Measurements from ENCODE around the gene ZMYM3. TPM values are rescaled to one million over a fixed set of nuclear protein-coding genes. Genes with fewer than 3 reads are reported as not detected.

Gene ZMYM3
- total RNA-seq, 1 experiment from 2014 or later, result 42.9 TPM

GRCh38 chrX:71214152-71214551, 39.8 kb downstream of the ZMYM3 start:
- TF ChIP-seq, protein P1, sequence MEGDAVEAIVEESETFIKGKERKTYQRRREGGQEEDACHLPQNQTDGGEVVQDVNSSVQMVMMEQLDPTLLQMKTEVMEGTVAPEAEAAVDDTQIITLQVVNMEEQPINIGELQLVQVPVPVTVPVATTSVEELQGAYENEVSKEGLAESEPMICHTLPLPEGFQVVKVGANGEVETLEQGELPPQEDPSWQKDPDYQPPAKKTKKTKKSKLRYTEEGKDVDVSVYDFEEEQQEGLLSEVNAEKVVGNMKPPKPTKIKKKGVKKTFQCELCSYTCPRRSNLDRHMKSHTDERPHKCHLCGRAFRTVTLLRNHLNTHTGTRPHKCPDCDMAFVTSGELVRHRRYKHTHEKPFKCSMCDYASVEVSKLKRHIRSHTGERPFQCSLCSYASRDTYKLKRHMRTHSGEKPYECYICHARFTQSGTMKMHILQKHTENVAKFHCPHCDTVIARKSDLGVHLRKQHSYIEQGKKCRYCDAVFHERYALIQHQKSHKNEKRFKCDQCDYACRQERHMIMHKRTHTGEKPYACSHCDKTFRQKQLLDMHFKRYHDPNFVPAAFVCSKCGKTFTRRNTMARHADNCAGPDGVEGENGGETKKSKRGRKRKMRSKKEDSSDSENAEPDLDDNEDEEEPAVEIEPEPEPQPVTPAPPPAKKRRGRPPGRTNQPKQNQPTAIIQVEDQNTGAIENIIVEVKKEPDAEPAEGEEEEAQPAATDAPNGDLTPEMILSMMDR (IDR thresholded peaks at IDR 0.05; ENCODE audit: unreplicated experiment), result no peak
- H3K27me3 Mint-ChIP-seq (ENCODE audit: unreplicated experiment), result no peaks in the 10 kb centered on the region
- H3K36me3 Mint-ChIP-seq (ENCODE audit: insufficient read depth, unreplicated experiment), result peaks cover 38% of the 10 kb centered on the region
- no TSS peak for BruUV-seq (replicated peaks)
- peak overlapping the region; percentile 75 for H3K4me3 Mint-ChIP-seq (ENCODE audit: low read depth, unreplicated experiment)
- no peaks in the 10 kb centered on the region for H3K9me3 Mint-ChIP-seq (ENCODE audit: low read depth, unreplicated experiment)
- H3K4me1 Mint-ChIP-seq (ENCODE audit: low read depth, unreplicated experiment), result peaks cover 56% of the 10 kb centered on the region
- CTCF ChIA-PET, result interaction anchor here (0.6 to 1.5 kb wide), 3 partner anchors 12 to 32 kb away, joined by 4 to 12 read pairs (median 8); no protein-coding TSS in a partner anchor
- intact Hi-C loops (cut with micrococcal nuclease; ENCODE audit: unreplicated experiment), result loop anchor here (2.0 to 10.0 kb wide), 3 partner anchors 29 to 151 kb away; partner anchors contain the start of gene TAF1
- H3K27ac Mint-ChIP-seq (ENCODE audit: unreplicated experiment), result no peak overlapping the region
- DNase-seq, result no peak

GRCh38 chrX:71212536-71212935, 41.4 kb downstream of the ZMYM3 start:
- peak overlapping the region; percentile 84 for H3K27ac Mint-ChIP-seq (ENCODE audit: unreplicated experiment)
- intact Hi-C loops (cut with micrococcal nuclease; ENCODE audit: unreplicated experiment), result loop anchor here (10.0 kb wide), 1 partner anchor 152 kb away; the partner anchor contains the start of gene TAF1
- H3K36me3 Mint-ChIP-seq (ENCODE audit: insufficient read depth, unreplicated experiment), result peaks cover 31% of the 10 kb centered on the region
- H3K4me1 Mint-ChIP-seq (ENCODE audit: low read depth, unreplicated experiment), result peaks cover 51% of the 10 kb centered on the region
- TF ChIP-seq, protein P1 (IDR thresholded peaks at IDR 0.05; ENCODE audit: unreplicated experiment), result no peak
- no TSS peak for BruUV-seq (replicated peaks)
- peak overlapping the region; percentile 63 for H3K4me3 Mint-ChIP-seq (ENCODE audit: low read depth, unreplicated experiment)
- no peaks in the 10 kb centered on the region for H3K9me3 Mint-ChIP-seq (ENCODE audit: low read depth, unreplicated experiment)
- H3K27me3 Mint-ChIP-seq (ENCODE audit: unreplicated experiment), result no peaks in the 10 kb centered on the region
- CTCF ChIA-PET, result interaction anchor here (0.6 to 1.2 kb wide), 2 partner anchors 31 to 535 kb away, joined by 3 to 5 read pairs; no protein-coding TSS in a partner anchor
- DNase-seq, result peak; percentile 34

DNA sequence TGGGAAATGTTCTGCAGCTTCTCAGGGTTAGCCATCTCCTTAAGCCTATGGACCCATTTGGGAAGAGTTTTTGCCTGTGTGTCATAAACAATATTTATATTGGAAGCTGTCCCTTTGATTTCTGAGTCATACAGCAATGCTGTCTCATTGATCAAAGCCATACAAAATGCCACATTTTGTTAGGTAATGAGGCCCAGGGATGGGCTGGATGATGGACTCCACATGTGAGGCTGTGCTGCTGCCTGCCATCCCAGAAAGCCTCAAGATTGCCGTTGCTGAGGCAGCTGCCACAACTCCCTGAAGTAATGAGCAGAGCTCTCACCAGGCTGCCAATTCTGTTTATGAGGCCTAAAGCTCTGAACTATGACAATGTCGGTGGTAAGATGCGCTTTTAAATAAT, 43.1 kb downstream of the ZMYM3 start:
- Mint-ChIP-seq H3K4me1 (ENCODE audit: low read depth, unreplicated experiment) (peaks cover 34% of the 10 kb centered on the region), H3K36me3 (ENCODE audit: insufficient read depth, unreplicated experiment) (peaks cover 16% of the 10 kb centered on the region), H3K27ac (ENCODE audit: unreplicated experiment) (no peak overlapping the region), H3K9me3 (ENCODE audit: low read depth, unreplicated experiment) (no peaks in the 10 kb centered on the region), H3K4me3 (ENCODE audit: low read depth, unreplicated experiment) (no peak overlapping the region), H3K27me3 (ENCODE audit: unreplicated experiment) (no peaks in the 10 kb centered on the region)
- intact Hi-C loops (cut with micrococcal nuclease; ENCODE audit: unreplicated experiment), result loop anchor here (10.0 kb wide), 1 partner anchor 154 kb away; the partner anchor contains the start of gene TAF1
- TF ChIP-seq, protein P1 (IDR thresholded peaks at IDR 0.05; ENCODE audit: unreplicated experiment), result no peak
- no peak for DNase-seq
- CTCF ChIA-PET, result interaction anchor here (0.7 to 0.9 kb wide), 2 partner anchors 73 to 784 kb away, joined by 4 to 5 read pairs; partner anchors contain the start of gene NONO
- BruUV-seq (replicated peaks), result no TSS peak

- no TSS peak for BruUV-seq (replicated peaks)
- intact Hi-C loops (cut with micrococcal nuclease; ENCODE audit: unreplicated experiment), result no loop called here
- H3K27me3 Mint-ChIP-seq (ENCODE audit: unreplicated experiment), result no peaks in the 10 kb centered on the region
- no peak overlapping the region for H3K4me3 Mint-ChIP-seq (ENCODE audit: low read depth, unreplicated experiment)
- CTCF ChIA-PET, result no interaction called here
- TF ChIP-seq, protein P1 (IDR thresholded peaks at IDR 0.05; ENCODE audit: unreplicated experiment), result no peak
- H3K9me3 Mint-ChIP-seq (ENCODE audit: low read depth, unreplicated experiment), result no peaks in the 10 kb centered on the region
- DNase-seq, result no peak
- peaks cover 24% of the 10 kb centered on the region for H3K4me1 Mint-ChIP-seq (ENCODE audit: low read depth, unreplicated experiment)
- H3K27ac Mint-ChIP-seq (ENCODE audit: unreplicated experiment), result peak overlapping the region; percentile 6
- H3K36me3 Mint-ChIP-seq (ENCODE audit: insufficient read depth, unreplicated experiment), result no peaks in the 10 kb centered on the region
Observed at GRCh38 chrX:71199252-71200008, 54.5 kb downstream of the ZMYM3 start.

Measured in Calu3 (cell line).